CD14-positive monocyte (primary cell): Measurements from ENCODE around the gene TFB1M. TPM values are rescaled to one million over a fixed set of nuclear protein-coding genes. Genes with fewer than 3 reads are reported as not detected.

ENCODE experiments used
- DNase-seq, 3 donors: peaks; one replicate each; pipeline ENCODE4 v3.0.0-alpha.2; 2011 to 2022
- H2AFZ ChIP-seq: 2 replicates; pipeline ENCODE4 v1.6.0; 2012; ENCODE audit warnings: mild to moderate bottlenecking, low read depth, low read length, inconsistent platforms; ENCODE audit not compliant: insufficient read depth, poor library complexity, severe bottlenecking
- H3K27ac ChIP-seq, 2 donors: 1 replicate in 1 of 2; 2 replicates in 1 of 2; pipeline ENCODE4 v1.5.1; 2012 to 2013; ENCODE audit warnings: low read length in 2 of 2, control low read depth in 1 of 2, inconsistent platforms in 1 of 2, low read depth in 1 of 2, mild to moderate bottlenecking in 1 of 2
- H3K27me3 ChIP-seq, 2 donors: one replicate each; pipeline versions ENCODE4 v1.6.0 to v1.6.1; 2011 to 2013; ENCODE audit warnings: low read length in 2 of 2; ENCODE audit not compliant: control insufficient read depth in 2 of 2, insufficient read depth in 2 of 2
- H3K36me3 ChIP-seq, 2 donors: replicated peaks in 1 of 2; 1 replicate in 1 of 2; 2 replicates in 1 of 2; pipeline versions ENCODE4 v1.5.1 to v1.6.1; 2012 to 2013; ENCODE audit warnings: low read length in 2 of 2, control low read depth in 1 of 2, inconsistent platforms in 1 of 2, mild to moderate bottlenecking in 1 of 2; ENCODE audit not compliant: insufficient read depth in 2 of 2, control insufficient read depth in 1 of 2
- H3K4me1 ChIP-seq, 2 donors: 1 replicate in 1 of 2; 2 replicates in 1 of 2; pipeline versions ENCODE4 v1.5.1 to v1.6.1; 2012 to 2013; ENCODE audit warnings: low read length in 2 of 2, control low read depth in 1 of 2, inconsistent platforms in 1 of 2, mild to moderate bottlenecking in 1 of 2, moderate library complexity in 1 of 2; ENCODE audit not compliant: insufficient read depth in 2 of 2, control insufficient read depth in 1 of 2
- H3K4me2 ChIP-seq: replicated peaks from 2 replicates; pipeline ENCODE3; 2012; ENCODE audit warnings: low read length, moderate library complexity, mild to moderate bottlenecking; ENCODE audit not compliant: poor library complexity, severe bottlenecking; ENCODE audit errors: extremely low read depth
- H3K4me3 ChIP-seq, 3 experiments: fragments of 200-600 bp in 1 of 3; sonication (generic) in 1 of 3; replicated peaks in 1 of 3; 1 replicate in 2 of 3; 2 replicates in 1 of 3; pipeline ENCODE4 v1.5.1; 2011 to 2013; ENCODE audit warnings: low read length in 3 of 3, mild to moderate bottlenecking in 3 of 3, control low read depth in 2 of 3, low read depth in 2 of 3, inconsistent platforms in 1 of 3, moderate library complexity in 1 of 3
- H3K79me2 ChIP-seq: 2 replicates; pipeline ENCODE4 v1.6.0; 2012; ENCODE audit warnings: mild to moderate bottlenecking, control low read depth, inconsistent platforms, low read length, moderate library complexity; ENCODE audit not compliant: insufficient read depth
- H3K9ac ChIP-seq: 2 replicates; pipeline ENCODE4 v1.6.0; 2017; ENCODE audit warnings: low read length, mild to moderate bottlenecking; ENCODE audit not compliant: insufficient read depth, poor library complexity, severe bottlenecking
- H3K9me3 ChIP-seq, 2 donors: replicated peaks in 1 of 2; 1 replicate in 1 of 2; 2 replicates in 1 of 2; pipeline versions ENCODE4 v1.5.1 to v1.6.1; 2012 to 2013; ENCODE audit warnings: low read length in 2 of 2, control low read depth in 1 of 2; ENCODE audit not compliant: control insufficient read depth in 1 of 2, insufficient read depth in 1 of 2
- H4K20me1 ChIP-seq: 2 replicates; pipeline ENCODE4 v1.6.0; 2012; ENCODE audit warnings: mild to moderate bottlenecking, low read length, control low read depth, moderate library complexity; ENCODE audit not compliant: insufficient read depth
- H3K27ac Mint-ChIP-seq, 7 donors: one replicate each; pipeline ENCODE4 v1.8.0; 2020; ENCODE audit warnings: mild to moderate bottlenecking in 7 of 7, mixed read lengths in 7 of 7, moderate library complexity in 6 of 7, inconsistent platforms in 2 of 7
- H3K27me3 Mint-ChIP-seq, 3 donors: one replicate each; pipeline ENCODE4 v1.8.0; 2021 to 2022; ENCODE audit warnings: low read depth in 3 of 3, mild to moderate bottlenecking in 3 of 3, mixed read lengths in 3 of 3, moderate library complexity in 3 of 3, inconsistent platforms in 1 of 3
- H3K36me3 Mint-ChIP-seq, 2 donors: one replicate each; pipeline ENCODE4 v1.8.0; 2020; ENCODE audit warnings: mixed read lengths in 2 of 2, inconsistent platforms in 1 of 2, mild to moderate bottlenecking in 1 of 2
- H3K4me1 Mint-ChIP-seq: one replicate; pipeline ENCODE4 v1.8.0; 2020; ENCODE audit warnings: mild to moderate bottlenecking, mixed read lengths
- H3K4me3 Mint-ChIP-seq, 2 donors: one replicate each; pipeline ENCODE4 v1.8.0; 2020; ENCODE audit warnings: mild to moderate bottlenecking in 2 of 2, mixed read lengths in 2 of 2, moderate library complexity in 1 of 2
- H3K9me3 Mint-ChIP-seq, 7 donors: one replicate each; pipeline ENCODE4 v1.8.0; 2020 to 2022; ENCODE audit warnings: mixed read lengths in 7 of 7, mild to moderate bottlenecking in 6 of 7, moderate library complexity in 6 of 7, inconsistent platforms in 2 of 7
- WGBS: methylation state at CpG from one replicate; pipeline ENCODE4 v1.1.5; 2013; ENCODE audit warnings: missing lambda C conversion rate; ENCODE audit not compliant: insufficient coverage; 5-methylcytosine and 5-hydroxymethylcytosine counted together
- intact Hi-C, 2 donors: fragments of 100-400 bp; cut with micrococcal nuclease; formaldehyde crosslinking; loops; one replicate each; pipeline versions ENCODE4 v1.15.0 to v1.15.1; 2023
- polyA plus RNA-seq, 3 donors: library from polyadenylated mRNA; depleted of rRNA in 1 of 3; unstranded in 2 of 3; stranded (reverse) in 1 of 3; fragments of 300-500 nt in 2 of 3; fragments of >200 nt in 1 of 3; fragmentation: Illumina TruSeq in 2 of 3; gene quantifications; 1 replicate in 2 of 3; 2 replicates in 1 of 3; pipeline ENCODE4 v1.2.3, GENCODE V29; 2012 to 2021
- TF ChIP-seq, protein P1 (sequence below): fragments of 200-600 bp; IDR thresholded peaks from one replicate; pipeline ENCODE4 v1.8.0; 2022; ENCODE audit warnings: antibody characterized with exemption, mild to moderate bottlenecking

The TFB1M gene
- polyA plus RNA-seq, 3 donors = 4.8 to 5.4 (median 4.8) TPM

DNA sequence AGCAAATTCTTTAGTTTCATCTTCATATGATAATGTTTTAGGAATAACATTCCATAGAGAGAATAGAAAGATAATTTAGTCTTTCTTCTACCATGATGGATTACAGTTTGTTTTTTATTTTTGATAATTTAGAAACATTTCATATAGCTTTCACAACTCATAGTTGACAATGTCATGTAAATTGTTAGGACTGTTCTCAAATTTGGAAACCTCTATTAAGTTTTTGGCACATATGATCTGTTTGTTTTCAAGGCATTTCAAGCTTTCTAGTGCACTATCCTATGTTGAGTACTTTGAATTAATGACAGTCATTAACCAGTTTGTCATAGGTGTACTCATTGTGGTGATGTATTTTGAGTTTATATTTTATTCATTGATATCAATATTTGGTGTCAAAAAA lies 10.7 kb upstream of the TFB1M start:
- Mint-ChIP-seq H3K27ac (no peak overlapping the region), H3K4me3 (no peak overlapping the region), H3K9me3 (no peaks in the 10 kb centered on the region), H3K4me1 (peaks cover 16% of the 10 kb centered on the region), H3K36me3 (no peaks in the 10 kb centered on the region), H3K27me3 (peaks cover 0 to 5% (median 0%) of the 10 kb centered on the region in 3 donors)
- Histone ChIP-seq H3K9me3 (no peaks in the 10 kb centered on the region), H4K20me1 (no peaks in the 10 kb centered on the region), H3K9ac (no peak overlapping the region), H3K27ac (no peak overlapping the region), H3K27me3 (no peaks in the 10 kb centered on the region), H3K79me2 (no peaks in the 10 kb centered on the region), H2AFZ (no peak overlapping the region), H3K4me2 (no peak overlapping the region), H3K36me3 (no peaks in the 10 kb centered on the region), H3K4me3 (no peak overlapping the region), H3K4me1 (peaks cover 6 to 7% of the 10 kb centered on the region in 2 donors)
- DNase-seq = no peak
- TF ChIP-seq, protein P1, sequence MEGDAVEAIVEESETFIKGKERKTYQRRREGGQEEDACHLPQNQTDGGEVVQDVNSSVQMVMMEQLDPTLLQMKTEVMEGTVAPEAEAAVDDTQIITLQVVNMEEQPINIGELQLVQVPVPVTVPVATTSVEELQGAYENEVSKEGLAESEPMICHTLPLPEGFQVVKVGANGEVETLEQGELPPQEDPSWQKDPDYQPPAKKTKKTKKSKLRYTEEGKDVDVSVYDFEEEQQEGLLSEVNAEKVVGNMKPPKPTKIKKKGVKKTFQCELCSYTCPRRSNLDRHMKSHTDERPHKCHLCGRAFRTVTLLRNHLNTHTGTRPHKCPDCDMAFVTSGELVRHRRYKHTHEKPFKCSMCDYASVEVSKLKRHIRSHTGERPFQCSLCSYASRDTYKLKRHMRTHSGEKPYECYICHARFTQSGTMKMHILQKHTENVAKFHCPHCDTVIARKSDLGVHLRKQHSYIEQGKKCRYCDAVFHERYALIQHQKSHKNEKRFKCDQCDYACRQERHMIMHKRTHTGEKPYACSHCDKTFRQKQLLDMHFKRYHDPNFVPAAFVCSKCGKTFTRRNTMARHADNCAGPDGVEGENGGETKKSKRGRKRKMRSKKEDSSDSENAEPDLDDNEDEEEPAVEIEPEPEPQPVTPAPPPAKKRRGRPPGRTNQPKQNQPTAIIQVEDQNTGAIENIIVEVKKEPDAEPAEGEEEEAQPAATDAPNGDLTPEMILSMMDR = no peak
- intact Hi-C loops = loop anchor here (5.0 to 10.0 kb wide), 3 partner anchors 100 to 1362 kb away; no protein-coding TSS in a partner anchor

DNA sequence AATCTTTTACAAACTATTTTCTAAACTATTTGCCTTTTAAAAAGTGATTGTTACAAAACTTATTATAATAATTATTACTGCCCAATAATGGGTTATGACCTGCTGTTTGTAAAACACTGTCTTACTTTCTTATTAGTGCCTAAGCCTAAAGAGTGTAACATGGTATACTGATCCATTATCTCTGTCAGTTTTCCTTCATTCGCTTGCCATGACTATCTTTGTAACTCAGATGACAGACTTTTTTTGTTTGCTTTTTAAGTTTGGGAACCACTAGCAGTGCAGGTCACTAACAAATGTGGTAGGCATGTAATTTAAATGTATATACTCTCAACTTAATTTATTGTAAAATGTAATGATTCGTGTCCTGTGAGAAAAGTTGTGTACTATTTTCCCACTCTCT lies 9.9 kb upstream of the TFB1M start:
- Mint-ChIP-seq H3K27me3 (peaks cover 0 to 5% (median 0%) of the 10 kb centered on the region in 3 donors), H3K4me3 (no peak overlapping the region), H3K27ac (no peak overlapping the region), H3K36me3 (no peaks in the 10 kb centered on the region), H3K9me3 (no peaks in the 10 kb centered on the region), H3K4me1 (peaks cover 22% of the 10 kb centered on the region)
- Histone ChIP-seq H3K36me3 (no peaks in the 10 kb centered on the region), H4K20me1 (no peaks in the 10 kb centered on the region), H3K4me3 (no peak overlapping the region), H3K27ac (no peak overlapping the region), H3K9me3 (no peaks in the 10 kb centered on the region), H3K4me2 (no peak overlapping the region), H3K9ac (no peak overlapping the region), H3K4me1 (peaks cover 12 to 13% of the 10 kb centered on the region in 2 donors), H3K79me2 (no peaks in the 10 kb centered on the region), H3K27me3 (no peaks in the 10 kb centered on the region), H2AFZ (no peak overlapping the region)
- TF ChIP-seq, protein P1 = no peak
- no CpG with 5 or more reads among the region's 2 CpGs for WGBS
- no peak for DNase-seq
- intact Hi-C loops = loop anchor here in 1 of 2 donors (10.0 kb wide), 2 partner anchors 101 to 211 kb away; no protein-coding TSS in a partner anchor
